K562 (cell line): Measurements from ENCODE around the gene P2RY6. TPM values are rescaled to one million over a fixed set of nuclear protein-coding genes. Genes with fewer than 3 reads are reported as not detected.

ENCODE experiments used
- ATAC-seq: fragments of 200-7000 bp; cut with Tn5 transposase; 3 replicates; pipeline ENCODE4 v1.9.1; 2020; ENCODE audit warnings: moderate library complexity
- BruUV-seq: library from RNA; stranded (reverse); fragments of 400-500 nt; replicated peaks from 2 replicates; lab custom pipeline; 2021; lab: Mats Ljungman, UMichigan
- CTCF ChIA-PET: fragments of 300-600 bp; formaldehyde crosslinking; extraction: SDS; loops from one replicate; lab custom pipeline; 2021; ENCODE audit warnings: low intra/inter-chr PET ratio; lab: Yijun Ruan, JAX
- POLR2A ChIA-PET: fragments of 300-600, 350-650 bp; sonication (Branson Sonifier 250); formaldehyde crosslinking; extraction: SDS; loops from one replicate; lab custom pipeline; 2021; ENCODE audit warnings: antibody characterized with exemption, inconsistent platforms; lab: Yijun Ruan, JAX
- DNase-seq, 4 experiments: peaks; one replicate each; pipeline versions ENCODE4 v3.0.0 to v3.0.0-alpha.2; 2011 to 2018; ENCODE audit warnings: low spot score in 3 of 4, mixed read lengths in 3 of 4; ENCODE audit errors: extremely low read depth in 1 of 4
- FAIRE-seq: peaks from 2 replicates; lab custom pipeline; 2011; peaks lifted over from hg19 to GRCh38; lab: Jason Lieb, UNC
- H2AFZ ChIP-seq: 2 replicates; pipeline ENCODE4 v1.6.0; 2011; ENCODE audit warnings: low read depth, low read length, control low read depth, inconsistent platforms
- H3K27ac ChIP-seq: fragments of 200-600 bp; 3 replicates; pipeline ENCODE4 v1.8.0; 2011; ENCODE audit warnings: low read depth, mild to moderate bottlenecking, control low read depth, inconsistent platforms, low read length, moderate library complexity, mixed read lengths; ENCODE audit errors: extremely low read depth
- H3K27me3 ChIP-seq, 2 experiments: fragments of 300-600 bp in 1 of 2; 2 replicates in 1 of 2; 3 replicates in 1 of 2; pipeline versions ENCODE4 v1.6.0 to v1.8.0; 2011; ENCODE audit warnings: inconsistent platforms in 2 of 2, low read length in 2 of 2, mild to moderate bottlenecking in 1 of 2, mixed read lengths in 1 of 2, moderate library complexity in 1 of 2; ENCODE audit not compliant: control insufficient read depth in 2 of 2, insufficient read depth in 2 of 2
- H3K36me3 ChIP-seq: fragments of 300-600 bp; 3 replicates; pipeline ENCODE4 v1.8.0; 2011; ENCODE audit warnings: mild to moderate bottlenecking, low read length, inconsistent platforms; ENCODE audit not compliant: control insufficient read depth, insufficient read depth
- H3K4me1 ChIP-seq, 2 experiments: fragments of 200-600 bp in 1 of 2; replicated peaks in 1 of 2; 2 replicates in 1 of 2; 3 replicates in 1 of 2; pipeline versions ENCODE4 v1.5.1 to v1.8.0; 2011; ENCODE audit warnings: inconsistent platforms in 2 of 2, low read length in 2 of 2, mild to moderate bottlenecking in 1 of 2, mixed read lengths in 1 of 2, moderate library complexity in 1 of 2; ENCODE audit not compliant: control insufficient read depth in 2 of 2, insufficient read depth in 2 of 2
- H3K4me2 ChIP-seq: 2 replicates; pipeline ENCODE4 v1.6.1; 2011; ENCODE audit warnings: low read length, control low read depth, inconsistent platforms, mixed read lengths; ENCODE audit not compliant: insufficient read depth
- H3K4me3 ChIP-seq: fragments of 200-600 bp; sonication (generic), shearing (Covaris generic); 2 replicates; pipeline ENCODE4 v1.5.1; 2016; ENCODE audit warnings: control low read depth, inconsistent platforms
- H3K79me2 ChIP-seq: fragments of 200-600 bp; 3 replicates; pipeline ENCODE4 v1.8.0; 2011; ENCODE audit warnings: low read length, inconsistent platforms; ENCODE audit not compliant: control insufficient read depth, insufficient read depth
- H3K9ac ChIP-seq, 2 experiments: 2 replicates each; pipeline versions ENCODE4 v1.6.0 to v1.6.1; 2011; ENCODE audit warnings: low read depth in 2 of 2, low read length in 2 of 2, control low read depth in 1 of 2, inconsistent platforms in 1 of 2, mild to moderate bottlenecking in 1 of 2, mixed read lengths in 1 of 2; ENCODE audit not compliant: insufficient read depth in 1 of 2
- H3K9me1 ChIP-seq: one replicate; pipeline ENCODE4 v1.6.0; 2011; ENCODE audit warnings: inconsistent platforms, mild to moderate bottlenecking, low read length, moderate library complexity; ENCODE audit not compliant: control insufficient read depth, insufficient read depth
- H3K9me3 ChIP-seq: replicated peaks from 2 replicates; pipeline ENCODE4 v1.5.1; 2011; ENCODE audit warnings: low read depth, low read length, inconsistent platforms; ENCODE audit not compliant: control insufficient read depth, insufficient read depth
- H4K20me1 ChIP-seq: replicated peaks from 2 replicates; pipeline ENCODE4 v1.6.1; 2011; ENCODE audit warnings: low read length, inconsistent platforms, mixed read lengths; ENCODE audit not compliant: control insufficient read depth, insufficient read depth
- CEBPG ChIP-seq, 3 experiments: fragments of 200-800 bp in 1 of 3; sonication (Bioruptor generic) in 1 of 3; sonication (generic) in 1 of 3; formaldehyde crosslinking in 1 of 3; IDR thresholded peaks in 2 of 3; conservative IDR thresholded peaks in 1 of 3; 2 replicates each; pipeline versions ENCODE4 v1.6.1 to v1.8.0; 2016 to 2022; ENCODE audit warnings: missing compliant biosample characterization in 2 of 3, missing genetic modification characterization in 2 of 3, mild to moderate bottlenecking in 1 of 3, missing genetic modification reagents in 1 of 3
- CHD7 ChIP-seq: fragments of 200-600 bp; sonication (generic); IDR thresholded peaks from one replicate; pipeline ENCODE4 v1.6.1; 2012; ENCODE audit warnings: mild to moderate bottlenecking, low read depth, low read length, inconsistent platforms
- ZNF263 ChIP-seq: sonication (generic); formaldehyde crosslinking; IDR thresholded peaks from 2 replicates; pipeline ENCODE4 v1.8.0; 2022; ENCODE audit warnings: mild to moderate bottlenecking, missing genetic modification reagents, borderline replicate concordance
- WGBS: fragments of 100-300 bp; shearing (Covaris generic); methylation state at CpG from one replicate; pipeline ENCODE4 v1.1.6; 2016; ENCODE audit warnings: low coverage, mixed read lengths; ENCODE audit not compliant: insufficient coverage; ENCODE audit errors: missing lambda C conversion rate; 5-methylcytosine and 5-hydroxymethylcytosine counted together
- in situ Hi-C: fragments of 300-500 bp; cut with MboI; formaldehyde crosslinking; loops from 4 replicates; pipeline ENCODE4 v1.15.0; 2018; ENCODE audit warnings: inconsistent platforms, mixed read lengths
- intact Hi-C: fragments of 100-400 bp; cut with micrococcal nuclease; formaldehyde crosslinking; loops from 2 replicates; pipeline ENCODE4 v1.14.2; 2022
- polyA plus RNA-seq, 8 experiments: library from polyadenylated mRNA; depleted of rRNA in 4 of 8; stranded (reverse) in 5 of 8; unstranded in 3 of 8; fragments of >200 nt; fragmentation: Nextera tagmentation in 2 of 8; fragmentation: Illumina TruSeq in 1 of 8; extraction: Ambion mirVana in 2 of 8; extraction: Trizol in 1 of 8; gene quantifications; 2 replicates each; pipeline versions ENCODE4 v1.2.1 to v1.2.3, GENCODE V29; 2011 to 2014; ENCODE audit warnings: inconsistent platforms in 1 of 8, missing spikeins in 1 of 8
- total RNA-seq, 7 experiments: library from RNA; depleted of rRNA in 6 of 7; stranded (reverse); fragments of >200 nt in 6 of 7; fragmentation: Illumina TruSeq in 2 of 7; extraction: Trizol in 2 of 7; gene quantifications; 2 replicates each; pipeline versions ENCODE4 v1.2.1 to v1.2.3, GENCODE V29; 2011 to 2021; ENCODE audit warnings: low replicate concordance in 1 of 7
- TF ChIP-seq, protein P1 (sequence below): fragments of 450-650 bp; IDR thresholded peaks from 2 replicates; pipeline ENCODE4 v1.6.1; 2016; ENCODE audit warnings: borderline replicate concordance

P2RY6 gene
- total and polyA plus RNA-seq, 9 of the 15 experiments (the other 6 are each of a cell fraction or from before 2014, with no cell fraction given) = not detected

GRCh38 chr11:73311394-73311869, 39.3 kb downstream of the P2RY6 start (continued):
- TF ChIP-seq, protein P1, sequence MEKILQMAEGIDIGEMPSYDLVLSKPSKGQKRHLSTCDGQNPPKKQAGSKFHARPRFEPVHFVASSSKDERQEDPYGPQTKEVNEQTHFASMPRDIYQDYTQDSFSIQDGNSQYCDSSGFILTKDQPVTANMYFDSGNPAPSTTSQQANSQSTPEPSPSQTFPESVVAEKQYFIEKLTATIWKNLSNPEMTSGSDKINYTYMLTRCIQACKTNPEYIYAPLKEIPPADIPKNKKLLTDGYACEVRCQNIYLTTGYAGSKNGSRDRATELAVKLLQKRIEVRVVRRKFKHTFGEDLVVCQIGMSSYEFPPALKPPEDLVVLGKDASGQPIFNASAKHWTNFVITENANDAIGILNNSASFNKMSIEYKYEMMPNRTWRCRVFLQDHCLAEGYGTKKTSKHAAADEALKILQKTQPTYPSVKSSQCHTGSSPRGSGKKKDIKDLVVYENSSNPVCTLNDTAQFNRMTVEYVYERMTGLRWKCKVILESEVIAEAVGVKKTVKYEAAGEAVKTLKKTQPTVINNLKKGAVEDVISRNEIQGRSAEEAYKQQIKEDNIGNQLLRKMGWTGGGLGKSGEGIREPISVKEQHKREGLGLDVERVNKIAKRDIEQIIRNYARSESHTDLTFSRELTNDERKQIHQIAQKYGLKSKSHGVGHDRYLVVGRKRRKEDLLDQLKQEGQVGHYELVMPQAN = no peak
- TF ChIP-seq ZNF263 = no peak

GRCh38 chr11:73312036-73312435, 39.9 kb downstream of the P2RY6 start:
- no peak overlapping the region for H2AFZ ChIP-seq
- H3K4me2 ChIP-seq = no peak overlapping the region
- peaks cover 6% of the 10 kb centered on the region; the same call in 1 of the 2 replicates for H4K20me1 ChIP-seq
- ChIA-PET CTCF (no interaction called here), POLR2A (interaction anchor here (1.0 kb wide), 1 partner anchor 12 kb away, joined by 4 read pairs; no protein-coding TSS in a partner anchor)
- no peak for FAIRE-seq
- in situ Hi-C loops = no loop called here
- H3K27me3 ChIP-seq = peaks cover 6 to 34% of the 10 kb centered on the region in 2 experiments; a peak in 3 of 5 replicates
- H3K4me1 ChIP-seq = peaks cover 3 to 22% of the 10 kb centered on the region in 2 experiments; a peak in 4 of 5 replicates
- ATAC-seq = no peak
- no peak overlapping the region for H3K4me3 ChIP-seq
- H3K36me3 ChIP-seq = no peaks in the 10 kb centered on the region
- no peaks in the 10 kb centered on the region for H3K9me1 ChIP-seq
- no TSS peak for BruUV-seq
- WGBS = 28% methylated on average over 2 of the region's 2 CpGs
- no peak for DNase-seq
- H3K27ac ChIP-seq = no peak overlapping the region
- H3K79me2 ChIP-seq = no peaks in the 10 kb centered on the region
- no peak overlapping the region for H3K9ac ChIP-seq
- no peaks in the 10 kb centered on the region for H3K9me3 ChIP-seq
- intact Hi-C loops = no loop called here
- TF ChIP-seq CHD7 = no peak
- no peak for TF ChIP-seq CEBPG (CRISPR knock-in tag; IDR thresholded peaks at IDR 0.05)
- no peak for TF ChIP-seq CEBPG (tag; conservative IDR thresholded peaks at IDR 0.05 in 1 of 2, IDR thresholded peaks at IDR 0.05 in 1 of 2)
